ENCODE data around the gene SMIM30. TPM values are rescaled to one million over a fixed set of nuclear protein-coding genes. Genes with fewer than 3 reads are reported as not detected.

Gene SMIM30
- total RNA-seq, 1 experiment from 2014 or later = 47.9 TPM

DNA sequence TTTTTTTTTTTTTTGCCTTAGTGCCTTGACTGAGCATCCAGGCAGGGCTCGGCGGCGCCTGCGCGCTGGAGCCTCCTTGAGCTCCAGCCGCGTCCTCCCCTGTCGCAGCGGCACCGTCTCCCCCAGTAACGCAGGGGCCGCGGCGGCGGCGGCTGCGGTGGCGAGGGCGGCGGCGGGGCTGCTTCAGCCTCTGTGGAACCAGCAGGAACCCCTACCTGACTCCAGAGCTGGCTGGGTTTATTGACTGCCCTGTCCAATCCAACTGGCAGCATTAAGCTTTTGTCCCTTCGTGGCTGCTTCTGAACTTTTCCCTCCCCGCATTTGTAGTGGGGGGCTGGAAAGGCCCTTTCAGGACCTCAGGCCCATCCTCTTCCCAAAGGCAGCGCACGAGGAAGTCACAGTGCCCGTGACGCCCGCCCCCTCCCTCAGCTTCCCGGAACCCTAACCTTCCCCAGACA lies 31.9 kb downstream of the SMIM30 start, which contains the start of gene GPR85:
Gene GPR85, minus strand, starts transcription at position 397 of the 458 bp plus-strand sequence. CDS start 2,106 bp downstream, outside the sequence.
- peaks cover 18% of the 10 kb centered on the region for H3K4me1 Mint-ChIP-seq
- no peaks in the 10 kb centered on the region for H3K9me3 Mint-ChIP-seq
- H3K4me3 Mint-ChIP-seq = peak within 1 kb of the TSS; percentile 76
- CTCF ChIA-PET = interaction anchor here (0.6 to 1.7 kb wide), 10 partner anchors 12 to 335 kb away, joined by 3 to 10 read pairs (median 4); partner anchors contain the start of gene TMEM168
- peaks cover 53% of the 10 kb centered on the region for H3K27me3 Mint-ChIP-seq (ENCODE audit: low read depth)
- TF ChIP-seq, protein P1, sequence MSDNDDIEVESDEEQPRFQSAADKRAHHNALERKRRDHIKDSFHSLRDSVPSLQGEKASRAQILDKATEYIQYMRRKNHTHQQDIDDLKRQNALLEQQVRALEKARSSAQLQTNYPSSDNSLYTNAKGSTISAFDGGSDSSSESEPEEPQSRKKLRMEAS (CRISPR knock-in tag; IDR thresholded peaks at IDR 0.05) = no peak
- TF ChIP-seq ZNF232 (CRISPR knock-in tag; IDR thresholded peaks at IDR 0.05) = no peak
- no peak for TF ChIP-seq KAT7 (CRISPR knock-in tag; IDR thresholded peaks at IDR 0.05; ENCODE audit: borderline replicate concordance)
- no peak for TF ChIP-seq PREB (CRISPR knock-in tag; IDR thresholded peaks at IDR 0.05; ENCODE audit: borderline replicate concordance)
- no peak for TF ChIP-seq ZNF317 (CRISPR knock-in tag; IDR thresholded peaks at IDR 0.05; ENCODE audit: borderline replicate concordance, low read depth)
- TF ChIP-seq, protein P2, sequence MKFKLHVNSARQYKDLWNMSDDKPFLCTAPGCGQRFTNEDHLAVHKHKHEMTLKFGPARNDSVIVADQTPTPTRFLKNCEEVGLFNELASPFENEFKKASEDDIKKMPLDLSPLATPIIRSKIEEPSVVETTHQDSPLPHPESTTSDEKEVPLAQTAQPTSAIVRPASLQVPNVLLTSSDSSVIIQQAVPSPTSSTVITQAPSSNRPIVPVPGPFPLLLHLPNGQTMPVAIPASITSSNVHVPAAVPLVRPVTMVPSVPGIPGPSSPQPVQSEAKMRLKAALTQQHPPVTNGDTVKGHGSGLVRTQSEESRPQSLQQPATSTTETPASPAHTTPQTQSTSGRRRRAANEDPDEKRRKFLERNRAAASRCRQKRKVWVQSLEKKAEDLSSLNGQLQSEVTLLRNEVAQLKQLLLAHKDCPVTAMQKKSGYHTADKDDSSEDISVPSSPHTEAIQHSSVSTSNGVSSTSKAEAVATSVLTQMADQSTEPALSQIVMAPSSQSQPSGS (CRISPR knock-in tag; IDR thresholded peaks at IDR 0.05; ENCODE audit: borderline replicate concordance, low read depth) = no peak
- TF ChIP-seq ETV6 (CRISPR knock-in tag; IDR thresholded peaks at IDR 0.05) = no peak
- TF ChIP-seq, protein P3, sequence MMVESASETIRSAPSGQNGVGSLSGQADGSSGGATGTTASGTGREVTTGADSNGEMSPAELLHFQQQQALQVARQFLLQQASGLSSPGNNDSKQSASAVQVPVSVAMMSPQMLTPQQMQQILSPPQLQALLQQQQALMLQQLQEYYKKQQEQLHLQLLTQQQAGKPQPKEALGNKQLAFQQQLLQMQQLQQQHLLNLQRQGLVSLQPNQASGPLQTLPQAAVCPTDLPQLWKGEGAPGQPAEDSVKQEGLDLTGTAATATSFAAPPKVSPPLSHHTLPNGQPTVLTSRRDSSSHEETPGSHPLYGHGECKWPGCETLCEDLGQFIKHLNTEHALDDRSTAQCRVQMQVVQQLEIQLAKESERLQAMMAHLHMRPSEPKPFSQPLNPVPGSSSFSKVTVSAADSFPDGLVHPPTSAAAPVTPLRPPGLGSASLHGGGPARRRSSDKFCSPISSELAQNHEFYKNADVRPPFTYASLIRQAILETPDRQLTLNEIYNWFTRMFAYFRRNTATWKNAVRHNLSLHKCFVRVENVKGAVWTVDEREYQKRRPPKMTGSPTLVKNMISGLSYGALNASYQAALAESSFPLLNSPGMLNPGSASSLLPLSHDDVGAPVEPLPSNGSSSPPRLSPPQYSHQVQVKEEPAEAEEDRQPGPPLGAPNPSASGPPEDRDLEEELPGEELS (CRISPR knock-in tag; IDR thresholded peaks at IDR 0.05) = no peak
- TF ChIP-seq ZNF121 (CRISPR knock-in tag; IDR thresholded peaks at IDR 0.05) = no peak
- no peak for TF ChIP-seq CBFB (CRISPR knock-in tag; IDR thresholded peaks at IDR 0.05; ENCODE audit: low read depth)
- TF ChIP-seq, protein P4, sequence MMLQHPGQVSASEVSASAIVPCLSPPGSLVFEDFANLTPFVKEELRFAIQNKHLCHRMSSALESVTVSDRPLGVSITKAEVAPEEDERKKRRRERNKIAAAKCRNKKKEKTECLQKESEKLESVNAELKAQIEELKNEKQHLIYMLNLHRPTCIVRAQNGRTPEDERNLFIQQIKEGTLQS (CRISPR knock-in tag; conservative IDR thresholded peaks at IDR 0.05) = no peak
- no peak for TF ChIP-seq TEAD4 (CRISPR knock-in tag; IDR thresholded peaks at IDR 0.05)
- no peak for TF ChIP-seq CDX4 (CRISPR knock-in tag; IDR thresholded peaks at IDR 0.05; ENCODE audit: borderline replicate concordance)
- TF ChIP-seq, protein P5, sequence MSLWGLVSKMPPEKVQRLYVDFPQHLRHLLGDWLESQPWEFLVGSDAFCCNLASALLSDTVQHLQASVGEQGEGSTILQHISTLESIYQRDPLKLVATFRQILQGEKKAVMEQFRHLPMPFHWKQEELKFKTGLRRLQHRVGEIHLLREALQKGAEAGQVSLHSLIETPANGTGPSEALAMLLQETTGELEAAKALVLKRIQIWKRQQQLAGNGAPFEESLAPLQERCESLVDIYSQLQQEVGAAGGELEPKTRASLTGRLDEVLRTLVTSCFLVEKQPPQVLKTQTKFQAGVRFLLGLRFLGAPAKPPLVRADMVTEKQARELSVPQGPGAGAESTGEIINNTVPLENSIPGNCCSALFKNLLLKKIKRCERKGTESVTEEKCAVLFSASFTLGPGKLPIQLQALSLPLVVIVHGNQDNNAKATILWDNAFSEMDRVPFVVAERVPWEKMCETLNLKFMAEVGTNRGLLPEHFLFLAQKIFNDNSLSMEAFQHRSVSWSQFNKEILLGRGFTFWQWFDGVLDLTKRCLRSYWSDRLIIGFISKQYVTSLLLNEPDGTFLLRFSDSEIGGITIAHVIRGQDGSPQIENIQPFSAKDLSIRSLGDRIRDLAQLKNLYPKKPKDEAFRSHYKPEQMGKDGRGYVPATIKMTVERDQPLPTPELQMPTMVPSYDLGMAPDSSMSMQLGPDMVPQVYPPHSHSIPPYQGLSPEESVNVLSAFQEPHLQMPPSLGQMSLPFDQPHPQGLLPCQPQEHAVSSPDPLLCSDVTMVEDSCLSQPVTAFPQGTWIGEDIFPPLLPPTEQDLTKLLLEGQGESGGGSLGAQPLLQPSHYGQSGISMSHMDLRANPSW (CRISPR knock-in tag; conservative IDR thresholded peaks at IDR 0.05; ENCODE audit: low read depth) = no peak
- TF ChIP-seq SP1 (CRISPR knock-in tag; conservative IDR thresholded peaks at IDR 0.05) = no peak
- TF ChIP-seq CREM (CRISPR knock-in tag; IDR thresholded peaks at IDR 0.05) = no peak
- H3K27ac Mint-ChIP-seq = no peak within 1 kb of the TSS
- H3K36me3 Mint-ChIP-seq = no peaks in the 10 kb centered on the region
- POLR2A ChIA-PET = interaction anchor here (0.6 to 1.5 kb wide), 5 partner anchors 10 to 409 kb away, joined by 3 to 8 read pairs (median 5); a partner anchor contains a TSS
- DNase-seq (ENCODE audit: low spot score) (peak; percentile 73), ATAC-seq (peak; percentile 98)
